DOHH2 (cell line): ENCODE results near the gene LARGE1.

Source experiments
- H3F3A ChIP-seq: fragments of 200-600 bp; sonication (generic), shearing (Covaris generic); 2 replicates; pipeline ENCODE4 v1.6.0; 2016; ENCODE audit warnings: antibody characterized with exemption, mild to moderate bottlenecking; ENCODE audit not compliant: control insufficient read depth, insufficient read depth
- H3K27ac ChIP-seq: fragments of 200-600 bp; sonication (generic); 2 replicates; pipeline ENCODE4 v1.5.1; 2014; ENCODE audit warnings: low read depth, mild to moderate bottlenecking, low read length, moderate library complexity
- H3K27me3 ChIP-seq: fragments of 200-600 bp; sonication (generic); 2 replicates; pipeline ENCODE4 v1.6.1; 2014; ENCODE audit warnings: mild to moderate bottlenecking, low read length, mixed read lengths; ENCODE audit not compliant: control insufficient read depth
- H3K36me3 ChIP-seq: fragments of 200-600 bp; sonication (generic); 2 replicates; pipeline ENCODE4 v1.6.1; 2014; ENCODE audit warnings: mild to moderate bottlenecking, low read length, moderate library complexity, mixed read lengths; ENCODE audit not compliant: control insufficient read depth
- H3K4me1 ChIP-seq: fragments of 200-600 bp; sonication (generic); 2 replicates; pipeline ENCODE4 v1.6.1; 2014; ENCODE audit warnings: mild to moderate bottlenecking, low read length, mixed read lengths; ENCODE audit not compliant: control insufficient read depth
- H3K4me2 ChIP-seq: fragments of 200-600 bp; sonication (generic); 2 replicates; pipeline ENCODE4 v1.6.0; 2014; ENCODE audit warnings: mild to moderate bottlenecking, low read length, moderate library complexity
- H3K4me3 ChIP-seq: fragments of 200-600 bp; sonication (generic); 2 replicates; pipeline ENCODE4 v1.5.1; 2014; ENCODE audit warnings: mild to moderate bottlenecking, low read length, mixed read lengths
- H3K79me2 ChIP-seq: fragments of 200-600 bp; sonication (generic); 2 replicates; pipeline ENCODE4 v1.6.1; 2014; ENCODE audit warnings: mild to moderate bottlenecking, low read length, mixed read lengths; ENCODE audit not compliant: control insufficient read depth
- H3K9me2 ChIP-seq: fragments of 200-600 bp; sonication (generic); replicated peaks from 2 replicates; pipeline ENCODE4 v1.6.1; 2014; ENCODE audit warnings: mild to moderate bottlenecking, low read length, mixed read lengths; ENCODE audit not compliant: control insufficient read depth
- H3K9me3 ChIP-seq: fragments of 200-600 bp; sonication (generic); 2 replicates; pipeline ENCODE4 v1.6.1; 2014; ENCODE audit warnings: antibody characterized with exemption, low read length, mixed read lengths; ENCODE audit not compliant: control insufficient read depth, insufficient read depth
- H4K20me1 ChIP-seq: fragments of 200-600 bp; sonication (generic); 2 replicates; pipeline ENCODE4 v1.6.0; 2014; ENCODE audit warnings: low read depth, mild to moderate bottlenecking, antibody characterized with exemption, low read length, moderate library complexity; ENCODE audit not compliant: control insufficient read depth, insufficient read depth
- EZH2phosphoT487 ChIP-seq: fragments of 200-600 bp; sonication (generic); IDR thresholded peaks from 2 replicates; pipeline ENCODE4 v1.6.1; 2017; ENCODE audit warnings: borderline replicate concordance, mild to moderate bottlenecking, antibody characterized with exemption, low read length, moderate library complexity, mixed read lengths
- TF ChIP-seq, protein P1 (sequence below): fragments of 200-600 bp; sonication (generic); IDR thresholded peaks from one replicate; pipeline ENCODE4 v1.5.1; 2014; ENCODE audit warnings: antibody characterized with exemption, mild to moderate bottlenecking, low read depth, low read length; ENCODE audit not compliant: poor library complexity, severe bottlenecking

Gene LARGE1

DNA sequence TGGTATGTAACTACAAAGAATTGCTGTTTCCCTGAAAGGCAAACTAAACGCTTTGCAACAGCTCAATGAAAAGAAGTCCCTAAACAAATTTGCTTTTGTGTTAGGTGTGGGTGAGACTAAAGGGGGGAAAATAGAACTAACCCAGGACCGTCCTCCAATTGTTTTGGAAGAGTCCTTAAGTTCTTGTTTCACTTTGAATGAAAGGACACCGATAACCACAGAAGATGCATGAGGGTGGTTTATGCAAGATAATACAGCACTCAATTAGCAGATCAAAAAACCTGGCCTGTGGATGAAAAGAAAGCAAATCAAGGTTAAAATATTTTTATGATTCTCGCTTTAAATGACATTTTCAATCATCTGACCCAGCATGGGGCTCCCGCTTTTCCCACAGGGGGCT lies 557.6 kb downstream of the LARGE1 start:
- Histone ChIP-seq H3K4me2 (no peak overlapping the region), H3K9me2 (no peaks in the 10 kb centered on the region), H3K36me3 (no peaks in the 10 kb centered on the region), H3K79me2 (no peaks in the 10 kb centered on the region), H3K9me3 (no peaks in the 10 kb centered on the region), H3K4me3 (no peak overlapping the region), H3K27me3 (no peaks in the 10 kb centered on the region), H3K4me1 (no peaks in the 10 kb centered on the region), H4K20me1 (no peaks in the 10 kb centered on the region), H3K27ac (no peak overlapping the region), H3F3A (no peaks in the 10 kb centered on the region)
- no peak for TF ChIP-seq EZH2phosphoT487
- TF ChIP-seq, protein P1, sequence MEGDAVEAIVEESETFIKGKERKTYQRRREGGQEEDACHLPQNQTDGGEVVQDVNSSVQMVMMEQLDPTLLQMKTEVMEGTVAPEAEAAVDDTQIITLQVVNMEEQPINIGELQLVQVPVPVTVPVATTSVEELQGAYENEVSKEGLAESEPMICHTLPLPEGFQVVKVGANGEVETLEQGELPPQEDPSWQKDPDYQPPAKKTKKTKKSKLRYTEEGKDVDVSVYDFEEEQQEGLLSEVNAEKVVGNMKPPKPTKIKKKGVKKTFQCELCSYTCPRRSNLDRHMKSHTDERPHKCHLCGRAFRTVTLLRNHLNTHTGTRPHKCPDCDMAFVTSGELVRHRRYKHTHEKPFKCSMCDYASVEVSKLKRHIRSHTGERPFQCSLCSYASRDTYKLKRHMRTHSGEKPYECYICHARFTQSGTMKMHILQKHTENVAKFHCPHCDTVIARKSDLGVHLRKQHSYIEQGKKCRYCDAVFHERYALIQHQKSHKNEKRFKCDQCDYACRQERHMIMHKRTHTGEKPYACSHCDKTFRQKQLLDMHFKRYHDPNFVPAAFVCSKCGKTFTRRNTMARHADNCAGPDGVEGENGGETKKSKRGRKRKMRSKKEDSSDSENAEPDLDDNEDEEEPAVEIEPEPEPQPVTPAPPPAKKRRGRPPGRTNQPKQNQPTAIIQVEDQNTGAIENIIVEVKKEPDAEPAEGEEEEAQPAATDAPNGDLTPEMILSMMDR = no peak

DNA sequence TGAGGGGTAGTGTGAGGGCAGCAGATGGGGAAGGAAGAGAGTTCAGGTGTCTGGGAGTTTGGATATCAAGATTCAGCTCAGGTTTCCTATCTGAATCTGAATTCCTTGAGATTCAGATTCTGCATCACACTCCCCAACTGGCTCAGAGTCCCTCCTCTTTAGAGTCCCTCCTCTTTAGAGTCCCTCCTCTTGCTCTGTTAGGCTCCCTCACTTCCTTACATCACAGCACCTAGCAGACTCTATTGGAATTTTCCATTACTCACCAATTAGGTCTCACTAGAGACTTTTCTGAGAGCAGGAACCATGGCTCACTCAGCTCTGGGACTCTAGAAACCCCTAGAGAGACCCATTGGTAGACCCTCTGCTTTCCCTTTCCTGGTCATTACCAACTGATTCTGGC lies 558.7 kb downstream of the LARGE1 start:
- H3K9me3 ChIP-seq = no peaks in the 10 kb centered on the region
- TF ChIP-seq, protein P1 = no peak
- TF ChIP-seq EZH2phosphoT487 = no peak
- no peaks in the 10 kb centered on the region for H3K9me2 ChIP-seq
- H3K79me2 ChIP-seq = no peaks in the 10 kb centered on the region
- H3K4me2 ChIP-seq = no peak overlapping the region
- no peak overlapping the region for H3K4me3 ChIP-seq
- H3F3A ChIP-seq = no peaks in the 10 kb centered on the region
- no peaks in the 10 kb centered on the region for H3K4me1 ChIP-seq
- no peaks in the 10 kb centered on the region for H4K20me1 ChIP-seq
- no peaks in the 10 kb centered on the region for H3K27me3 ChIP-seq
- H3K27ac ChIP-seq = no peak overlapping the region
- H3K36me3 ChIP-seq = no peaks in the 10 kb centered on the region

DNA sequence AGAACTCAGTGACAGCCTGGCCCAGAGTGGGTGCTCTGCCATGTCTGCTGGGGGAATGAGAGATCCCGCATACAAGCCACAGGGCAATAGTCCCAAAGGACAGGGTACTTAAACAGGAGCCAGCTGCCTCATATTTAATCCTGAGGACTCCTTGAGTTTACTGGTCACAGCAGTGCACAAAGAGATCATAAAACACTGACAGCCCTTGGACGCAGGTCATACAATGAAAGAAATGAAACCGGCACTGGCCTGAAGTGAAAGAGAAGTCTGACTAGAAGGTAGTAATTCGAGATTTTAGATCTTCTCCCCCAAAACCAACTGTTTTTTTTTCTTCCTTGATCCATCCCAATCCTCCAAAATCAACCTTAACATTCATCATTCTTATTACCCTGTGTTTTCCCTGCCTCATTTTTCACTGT lies 562.3 kb downstream of the LARGE1 start:
- Histone ChIP-seq H3F3A (no peaks in the 10 kb centered on the region), H3K79me2 (no peaks in the 10 kb centered on the region), H3K4me3 (no peak overlapping the region), H3K4me1 (no peaks in the 10 kb centered on the region), H3K4me2 (no peak overlapping the region), H3K36me3 (no peaks in the 10 kb centered on the region), H3K9me2 (no peaks in the 10 kb centered on the region), H3K9me3 (no peaks in the 10 kb centered on the region), H3K27ac (no peak overlapping the region), H3K27me3 (peaks cover 7% of the 10 kb centered on the region), H4K20me1 (no peaks in the 10 kb centered on the region)
- TF ChIP-seq EZH2phosphoT487 = no peak
- TF ChIP-seq, protein P1 = no peak

DNA sequence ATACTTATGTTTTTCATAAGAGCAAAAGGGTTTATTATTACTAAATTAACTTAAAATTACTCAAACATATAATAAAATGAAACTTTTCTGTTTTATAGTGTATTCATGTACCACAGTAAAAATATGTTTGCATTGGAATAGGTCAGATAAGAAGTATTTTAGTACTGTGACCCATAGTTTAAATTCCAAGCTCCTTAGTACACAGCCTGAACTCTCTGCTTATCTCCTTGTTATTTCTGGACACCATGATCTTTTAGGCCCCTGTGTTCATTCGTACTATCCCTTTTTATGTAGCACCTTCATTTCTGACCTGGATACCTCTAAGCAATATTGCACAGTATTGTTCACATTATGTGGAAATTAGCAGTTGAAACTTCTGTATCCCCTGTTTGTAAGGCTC lies 565.3 kb downstream of the LARGE1 start:
- Histone ChIP-seq H3K4me3 (no peak overlapping the region), H3K79me2 (no peaks in the 10 kb centered on the region), H3K4me1 (no peaks in the 10 kb centered on the region), H3K27me3 (peaks cover 10% of the 10 kb centered on the region), H3K27ac (no peak overlapping the region), H4K20me1 (no peaks in the 10 kb centered on the region), H3K4me2 (no peak overlapping the region), H3F3A (no peaks in the 10 kb centered on the region), H3K9me3 (no peaks in the 10 kb centered on the region), H3K9me2 (no peaks in the 10 kb centered on the region), H3K36me3 (no peaks in the 10 kb centered on the region)
- TF ChIP-seq, protein P1 = no peak
- TF ChIP-seq EZH2phosphoT487 = no peak
